ENCODE measurements around the gene TLE4.
"Not testable (repeated sequence)": the region's sequence is repeated elsewhere in the genome, so short reads cannot be mapped to it uniquely, and the experiment has no call there.

GRCh38 chr9:79606529-79606928 lies 34.8 kb downstream of the TLE4 start:
- TF ChIP-seq CTCF, POLR2A, EP300, POLR2AphosphoS5 (IDR thresholded peaks at IDR 0.05): not testable (repeated sequence)
